Smooth muscle cell (in vitro differentiated cells): ENCODE measurements around the gene NKX3-2. TPM values are rescaled to one million over a fixed set of nuclear protein-coding genes. Genes with fewer than 3 reads are reported as not detected.
A peak's percentile ranks its signal among the peaks of the same experiment; 100 is the strongest.

ENCODE experiments used
- DNase-seq: peaks from one replicate; lab custom pipeline; 2025; ENCODE audit not compliant: unreplicated experiment; lab: John Stamatoyannopoulos, UW
- H2AFZ ChIP-seq: fragments of 200-600 bp; sonication (generic); 2 replicates; pipeline ENCODE4 v1.6.0; 2016; ENCODE audit warnings: antibody characterized with exemption, low read depth, mild to moderate bottlenecking
- H3F3A ChIP-seq: fragments of 200-600 bp; sonication (generic); 2 replicates; pipeline ENCODE4 v1.6.0; 2017; ENCODE audit warnings: antibody characterized with exemption, low read depth
- H3K27ac ChIP-seq: fragments of 200-600 bp; sonication (generic); 2 replicates; pipeline ENCODE4 v1.5.1; 2016; ENCODE audit warnings: low read depth, mild to moderate bottlenecking
- H3K27me3 ChIP-seq: fragments of 200-600 bp; sonication (generic); 2 replicates; pipeline ENCODE4 v1.6.1; 2016; ENCODE audit warnings: low read depth, mild to moderate bottlenecking
- H3K36me3 ChIP-seq: fragments of 200-600 bp; sonication (generic); 2 replicates; pipeline ENCODE4 v1.5.1; 2016; ENCODE audit warnings: low read depth
- H3K4me1 ChIP-seq: fragments of 200-600 bp; sonication (generic); 2 replicates; pipeline ENCODE4 v1.5.1; 2016; ENCODE audit warnings: low read depth
- H3K4me2 ChIP-seq: fragments of 200-600 bp; sonication (generic); 2 replicates; pipeline ENCODE4 v1.6.0; 2016; ENCODE audit warnings: mild to moderate bottlenecking
- H3K4me3 ChIP-seq: fragments of 200-600 bp; sonication (generic); 2 replicates; pipeline ENCODE4 v1.5.1; 2016; ENCODE audit warnings: mild to moderate bottlenecking
- H3K79me2 ChIP-seq: fragments of 200-600 bp; sonication (generic); 2 replicates; pipeline ENCODE4 v1.6.0; 2016; ENCODE audit warnings: low read depth, mild to moderate bottlenecking
- H3K9ac ChIP-seq: fragments of 200-600 bp; sonication (generic); 2 replicates; pipeline ENCODE4 v1.6.0; 2016; ENCODE audit warnings: low read depth
- H3K9me3 ChIP-seq: fragments of 200-600 bp; sonication (generic); replicated peaks from 2 replicates; pipeline ENCODE4 v1.5.1; 2016; ENCODE audit warnings: low read depth
- H4K20me1 ChIP-seq: fragments of 200-600 bp; sonication (generic); 2 replicates; pipeline ENCODE4 v1.6.0; 2016; ENCODE audit warnings: low read depth
- WGBS: methylation state at CpG from one replicate; pipeline ENCODE4 v1.1.7; 2016; ENCODE audit warnings: low lambda C conversion rate; 5-methylcytosine and 5-hydroxymethylcytosine counted together
- polyA plus RNA-seq: library from polyadenylated mRNA; unstranded; fragments of >200 nt; fragmentation: Nextera tagmentation; extraction: Ambion mirVana; gene quantifications from 2 replicates; pipeline ENCODE4 v1.2.1, GENCODE V29; 2016
- total RNA-seq: library from RNA; depleted of rRNA; stranded (reverse); fragments of >200 nt; gene quantifications from 2 replicates; pipeline ENCODE4 v1.2.3, GENCODE V29; 2014
- TF ChIP-seq, protein P1 (sequence below): fragments of 200-600 bp; sonication (generic); IDR thresholded peaks from 2 replicates; pipeline ENCODE4 v1.5.1; 2017; ENCODE audit warnings: borderline replicate concordance, mild to moderate bottlenecking, antibody characterized with exemption; ENCODE audit not compliant: insufficient read depth, poor library complexity, severe bottlenecking

Gene NKX3-2
- total and polyA plus RNA-seq, 2 experiments from 2014 or later: 3.6 to 6.7 TPM

DNA sequence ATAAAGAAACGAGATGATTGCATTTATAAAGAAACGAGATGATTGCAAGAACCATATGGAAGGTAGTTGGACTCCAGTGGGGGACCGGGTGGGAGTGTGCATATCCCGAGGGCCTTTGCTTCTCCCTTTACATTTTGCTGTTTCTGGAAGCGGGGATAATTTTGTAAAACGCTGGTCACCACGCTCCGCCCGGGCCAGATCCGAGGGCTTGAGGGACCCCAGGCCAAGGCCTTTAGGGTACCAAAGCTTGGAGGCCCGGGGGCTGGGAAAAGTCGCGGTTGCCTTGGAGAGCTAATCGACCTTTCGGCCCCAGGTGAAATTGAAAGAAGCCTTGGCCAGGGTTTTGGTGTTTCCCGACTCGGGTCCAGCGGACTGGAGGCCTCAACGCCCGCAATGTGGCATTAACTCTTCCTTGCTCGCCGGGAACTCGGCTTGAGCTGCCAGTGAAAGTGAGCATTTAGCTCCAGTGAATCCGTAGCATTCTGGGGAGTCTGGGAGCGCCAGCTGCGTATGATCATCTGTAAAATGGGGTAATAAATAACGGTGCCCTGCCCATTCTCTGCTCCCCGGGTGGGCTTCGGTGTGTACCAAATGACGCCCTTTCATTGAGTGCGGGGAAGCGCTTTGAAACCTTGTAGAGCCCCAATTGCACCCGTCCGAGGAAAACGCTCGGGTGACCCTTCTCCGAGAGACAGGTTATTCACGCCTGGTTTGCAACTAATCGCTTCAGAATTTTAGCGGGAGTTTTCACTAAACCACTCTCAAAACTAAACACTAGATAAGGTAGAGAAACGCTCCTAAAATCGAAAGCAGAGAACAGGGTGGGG lies 4.5 kb downstream of the NKX3-2 start:
- Histone ChIP-seq H3K79me2 (no peaks in the 10 kb centered on the region), H3K4me2 (peak overlapping the region; percentile 68), H2AFZ (no peak overlapping the region), H3K4me3 (no peak overlapping the region), H3K4me1 (peaks cover 21% of the 10 kb centered on the region), H3K9me3 (no peaks in the 10 kb centered on the region), H3K36me3 (no peaks in the 10 kb centered on the region), H3K9ac (no peak overlapping the region), H3K27me3 (peaks cover 94% of the 10 kb centered on the region), H3F3A (peaks cover 3% of the 10 kb centered on the region), H4K20me1 (peaks cover 13% of the 10 kb centered on the region), H3K27ac (no peak overlapping the region)
- 10% methylated on average over 42 of the region's 42 CpGs for WGBS
- DNase-seq: no peak
- TF ChIP-seq, protein P1, sequence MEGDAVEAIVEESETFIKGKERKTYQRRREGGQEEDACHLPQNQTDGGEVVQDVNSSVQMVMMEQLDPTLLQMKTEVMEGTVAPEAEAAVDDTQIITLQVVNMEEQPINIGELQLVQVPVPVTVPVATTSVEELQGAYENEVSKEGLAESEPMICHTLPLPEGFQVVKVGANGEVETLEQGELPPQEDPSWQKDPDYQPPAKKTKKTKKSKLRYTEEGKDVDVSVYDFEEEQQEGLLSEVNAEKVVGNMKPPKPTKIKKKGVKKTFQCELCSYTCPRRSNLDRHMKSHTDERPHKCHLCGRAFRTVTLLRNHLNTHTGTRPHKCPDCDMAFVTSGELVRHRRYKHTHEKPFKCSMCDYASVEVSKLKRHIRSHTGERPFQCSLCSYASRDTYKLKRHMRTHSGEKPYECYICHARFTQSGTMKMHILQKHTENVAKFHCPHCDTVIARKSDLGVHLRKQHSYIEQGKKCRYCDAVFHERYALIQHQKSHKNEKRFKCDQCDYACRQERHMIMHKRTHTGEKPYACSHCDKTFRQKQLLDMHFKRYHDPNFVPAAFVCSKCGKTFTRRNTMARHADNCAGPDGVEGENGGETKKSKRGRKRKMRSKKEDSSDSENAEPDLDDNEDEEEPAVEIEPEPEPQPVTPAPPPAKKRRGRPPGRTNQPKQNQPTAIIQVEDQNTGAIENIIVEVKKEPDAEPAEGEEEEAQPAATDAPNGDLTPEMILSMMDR: no peak

DNA sequence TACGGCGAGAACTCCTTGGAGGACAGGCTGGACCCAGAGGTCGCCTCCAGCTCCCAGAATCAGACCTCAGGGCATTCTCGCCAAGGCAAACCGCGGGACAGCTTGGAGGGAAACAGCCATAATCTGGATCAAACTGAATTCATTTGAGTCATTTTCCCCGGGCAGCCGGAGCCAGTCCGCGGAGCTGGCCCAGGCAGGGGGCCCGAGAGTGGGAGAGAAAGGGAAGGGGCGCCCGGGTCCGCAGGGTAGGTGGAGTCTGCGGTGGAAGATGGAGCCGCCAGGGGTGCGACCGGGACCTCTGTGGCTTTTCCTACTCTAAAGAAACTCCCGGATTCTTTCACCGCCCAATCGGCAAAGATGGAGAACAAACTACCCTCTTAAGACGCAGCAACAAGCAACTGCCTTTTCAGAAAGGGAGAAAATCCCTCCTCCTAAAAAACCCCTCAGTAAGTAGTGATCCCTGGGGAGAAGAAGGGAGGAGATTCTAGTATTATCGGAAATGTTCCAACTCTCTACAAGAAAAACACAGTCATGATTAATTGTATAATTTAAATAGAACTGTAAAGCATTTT lies 5.2 kb downstream of the NKX3-2 start:
- 7% methylated on average over 23 of the region's 23 CpGs for WGBS
- H3K27me3 ChIP-seq: peaks cover 100% of the 10 kb centered on the region

DNA sequence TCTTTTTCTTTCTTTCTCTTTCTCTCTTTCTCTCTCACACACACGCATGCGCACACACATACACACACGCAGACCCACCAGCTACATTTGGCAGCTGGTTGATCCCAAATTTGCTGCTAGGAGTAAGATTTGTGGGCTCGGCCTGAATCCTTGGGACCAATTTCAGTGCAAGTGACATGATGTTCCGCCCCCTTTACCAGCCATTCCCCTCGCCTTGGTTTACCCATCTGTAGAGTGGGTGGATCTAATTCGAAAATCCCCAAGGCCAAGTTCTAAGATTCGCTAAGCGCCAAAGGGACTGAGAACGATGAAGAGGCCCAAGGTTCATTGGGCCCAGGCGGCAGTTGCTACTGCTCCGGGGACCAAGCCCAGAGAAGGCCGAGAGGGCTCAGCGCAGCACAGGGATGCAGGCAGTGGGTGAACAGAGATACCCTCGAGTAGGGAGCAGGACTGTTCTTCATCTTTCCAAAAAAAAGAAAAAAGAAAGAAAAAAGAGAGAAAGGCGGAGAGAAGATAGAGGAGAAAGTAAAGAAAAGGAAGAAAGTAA lies 5.8 kb downstream of the NKX3-2 start:
- Histone ChIP-seq H3K79me2 (no peaks in the 10 kb centered on the region), H3F3A (peaks cover under 1% of the 10 kb centered on the region), H4K20me1 (peaks cover 13% of the 10 kb centered on the region), H3K4me1 (peaks cover 27% of the 10 kb centered on the region), H3K9ac (no peak overlapping the region), H3K36me3 (no peaks in the 10 kb centered on the region), H3K4me3 (no peak overlapping the region), H3K27ac (no peak overlapping the region), H3K9me3 (no peaks in the 10 kb centered on the region), H2AFZ (no peak overlapping the region), H3K4me2 (peak overlapping the region; percentile 68), H3K27me3 (peaks cover 100% of the 10 kb centered on the region)
- TF ChIP-seq, protein P1: no peak
- 44% methylated on average over 16 of the region's 16 CpGs for WGBS
- no peak for DNase-seq

More for the DNA sequence above, 5.2 kb downstream of the NKX3-2 start:
- Histone ChIP-seq H3K79me2 (no peaks in the 10 kb centered on the region), H3K4me3 (no peak overlapping the region), H3K9me3 (no peaks in the 10 kb centered on the region), H4K20me1 (peaks cover 13% of the 10 kb centered on the region), H3F3A (peaks cover 3% of the 10 kb centered on the region), H3K27ac (no peak overlapping the region), H2AFZ (no peak overlapping the region), H3K4me1 (peaks cover 27% of the 10 kb centered on the region), H3K4me2 (peak overlapping the region; percentile 68), H3K9ac (no peak overlapping the region), H3K36me3 (no peaks in the 10 kb centered on the region)
- DNase-seq: no peak
- TF ChIP-seq, protein P1: no peak
